GM20000 (cell line): ENCODE results near the gene CDC5L.

Experiments used
- DNase-seq: peaks from one replicate; pipeline ENCODE4 v3.0.0; 2012; ENCODE audit warnings: low spot score
- CTCF ChIP-seq: IDR thresholded peaks from 2 replicates; pipeline ENCODE4 v1.5.1; 2012; ENCODE audit warnings: mild to moderate bottlenecking, control low read depth; ENCODE audit errors: extremely low read depth, missing control alignments

The CDC5L gene

GRCh38 chr6:44432726-44433125 lies 45.2 kb downstream of the CDC5L start:
- no peak for TF ChIP-seq CTCF
- no peak for DNase-seq

- DNase-seq, result no peak
- no peak for TF ChIP-seq CTCF
Observed at GRCh38 chr6:44435500-44435899, 48.0 kb downstream of the CDC5L start.

GRCh38 chr6:44438827-44439226 lies 51.3 kb downstream of the CDC5L start:
- no peak for TF ChIP-seq CTCF
- DNase-seq, result no peak

- DNase-seq, result no peak
- TF ChIP-seq CTCF, result no peak
Observed at GRCh38 chr6:44439270-44440045, 52.0 kb downstream of the CDC5L start.

- DNase-seq, result no peak
- no peak for TF ChIP-seq CTCF
Observed at GRCh38 chr6:44441091-44441855, 53.8 kb downstream of the CDC5L start.

GRCh38 chr6:44442236-44442635 lies 54.7 kb downstream of the CDC5L start:
- no peak for DNase-seq
- no peak for TF ChIP-seq CTCF

- no peak for TF ChIP-seq CTCF
- DNase-seq, result no peak
Observed at GRCh38 chr6:44442833-44443444, 55.4 kb downstream of the CDC5L start.
